ENCODE data around the gene PRCC. TPM values are rescaled to one million over a fixed set of nuclear protein-coding genes. Genes with fewer than 3 reads are reported as not detected.

PRCC gene
- total and polyA plus RNA-seq, 2 of the 8 experiments (the other 6 are each of a cell fraction or from before 2014, with no cell fraction given), result 95.2 to 115 TPM

- Histone ChIP-seq H3K14ac (ENCODE audit: insufficient read length) (no peak overlapping the region), H3K4ac (replicated peaks; ENCODE audit: insufficient read length, low read depth, low read length) (no peak overlapping the region), H3K23ac (ENCODE audit: insufficient read length) (no peak overlapping the region), H2BK5ac (ENCODE audit: low read depth, low read length) (no peak overlapping the region), H4K20me1 (replicated peaks in 1 of 2; ENCODE audit: control insufficient read depth in 1 of 2, insufficient read depth in 2 of 2, low read length in 2 of 2) (peaks cover 22 to 34% of the 10 kb centered on the region in 2 experiments), H3K9ac (replicated peaks in 1 of 4; ENCODE audit: extremely low read depth in 1 of 4, low read depth in 3 of 4, low read length in 3 of 4) (no peak overlapping the region), H3K27ac (ENCODE audit: low read depth, low read length) (no peak overlapping the region), H3K4me3 (ENCODE audit: extremely low read depth in 1 of 4, insufficient read depth in 2 of 4, low read depth in 3 of 4, low read length in 4 of 4) (peak overlapping the region in 3 of 4 experiments; percentile 24 to 92 (median 43); a peak in 6 of 8 replicates), H3K23me2 (ENCODE audit: low read depth, low read length) (peaks cover 8% of the 10 kb centered on the region), H2BK12ac (ENCODE audit: low read depth, low read length) (no peak overlapping the region), H3K9me3 (ENCODE audit: insufficient read depth in 2 of 2, low read depth in 1 of 2, low read length in 1 of 2) (no peaks in the 10 kb centered on the region), H3K4me2 (ENCODE audit: insufficient read depth in 1 of 2, low read depth in 2 of 2, low read length in 2 of 2) (peak overlapping the region; percentile 65 to 97), H3K79me1 (ENCODE audit: low read depth, low read length) (peaks cover 6% of the 10 kb centered on the region), H2AK5ac (ENCODE audit: low read depth, low read length) (no peak overlapping the region), H2AFZ (ENCODE audit: low read length) (no peak overlapping the region), H3K27me3 (replicated peaks in 1 of 4; ENCODE audit: control insufficient read depth in 3 of 4, extremely low read depth in 1 of 4, insufficient read depth in 3 of 4, low read length in 3 of 4) (no peaks in the 10 kb centered on the region), H2BK120ac (replicated peaks; ENCODE audit: low read depth, low read length) (no peak overlapping the region), H4K91ac (replicated peaks; ENCODE audit: insufficient read length, low read length) (no peak overlapping the region), H3K36me3 (ENCODE audit: control insufficient read depth in 2 of 4, insufficient read depth in 4 of 4, low read length in 3 of 4) (peaks cover 16 to 31% (median 30%) of the 10 kb centered on the region in 4 experiments), H3K18ac (ENCODE audit: extremely low read depth, low read length) (no peak overlapping the region), H3K4me1 (replicated peaks in 1 of 4; ENCODE audit: control insufficient read depth in 3 of 4, insufficient read depth in 4 of 4, low read length in 3 of 4) (peaks cover 0 to 23% (median 18%) of the 10 kb centered on the region in 4 experiments; a peak in 6 of 7 replicates), H4K5ac (ENCODE audit: insufficient read length, low read depth, low read length) (no peak overlapping the region), H4K8ac (ENCODE audit: extremely low read depth, insufficient read depth, low read length) (peak overlapping the region; percentile 53; the same call in 1 of the 2 replicates), H2BK20ac (ENCODE audit: low read length) (no peak overlapping the region), H3K79me2 (ENCODE audit: control insufficient read depth in 1 of 2, insufficient read depth in 2 of 2, low read length in 2 of 2) (peaks cover 22 to 75% of the 10 kb centered on the region in 2 experiments), H3K56ac (replicated peaks; ENCODE audit: insufficient read length, low read depth, low read length) (no peak overlapping the region), H2BK15ac (ENCODE audit: low read length) (no peak overlapping the region)
- no peak for FAIRE-seq
- CTCF ChIA-PET (ENCODE audit: partially characterized antibody), result interaction anchor here (0.6 to 65.2 kb wide), 60 partner anchors 10 to 226 kb away, joined by 3 to 4284 read pairs (median 7); partner anchors contain the start of genes CRABP2, GPATCH4, HAPLN2 and HDGF
- 26% methylated on average over 18 of the region's 18 CpGs; no CpG with 5 or more reads in 1 of the 2 experiments for WGBS, 2 experiments (ENCODE audit: extremely low coverage in 1 of 2, insufficient coverage in 1 of 2, insufficient read length in 1 of 2, insufficient replicate concordance in 2 of 2, low coverage in 1 of 2, low lambda C conversion rate in 2 of 2, missing lambda C conversion rate in 1 of 2)
- POLR2A ChIA-PET (ENCODE audit: partially characterized antibody), result interaction anchor here (0.7 to 13.3 kb wide), 16 partner anchors 9 to 198 kb away, joined by 3 to 214 read pairs (median 11); partner anchors contain the start of genes CRABP2, HDGF, MRPL24 and NES
- DNase-seq (ENCODE audit: low read depth in 1 of 2, low spot score in 2 of 2), result peak in 1 of 2 experiments; percentile 88
- TF ChIP-seq MAX (IDR thresholded peaks at IDR 0.05) (peak; percentile 60; the same call in 1 of the 2 replicates), RBBP5 (IDR thresholded peaks at IDR 0.05; ENCODE audit: borderline replicate concordance, low read depth, low read length) (0 out of 2 replicates have a peak, but pooled peaks have one; percentile 54), CREB1 (IDR thresholded peaks at IDR 0.05) (peak; percentile 45; the same call in 1 of the 2 replicates), RAD21 (IDR thresholded peaks at IDR 0.05 in 1 of 2, conservative IDR thresholded peaks at IDR 0.05 in 1 of 2; ENCODE audit: low read depth in 2 of 2, low read length in 2 of 2) (peak; percentile 96 to 98), CTCF (IDR thresholded peaks at IDR 0.05; ENCODE audit: control extremely low read depth in 1 of 3, insufficient read depth in 1 of 3, low read depth in 1 of 3, low read length in 3 of 3) (peak; percentile 97 to 99 (median 98)), TAF7 (optimal IDR thresholded peaks at IDR 0.05; ENCODE audit: borderline replicate concordance, low read depth, low read length) (no peak), SAP30 (IDR thresholded peaks at IDR 0.05; ENCODE audit: insufficient read depth, insufficient replicate concordance, low read length) (peak; percentile 81), HDAC6 (IDR thresholded peaks at IDR 0.05; ENCODE audit: low read depth, low read length) (no peak)
These were observed 41.6 kb upstream of the PRCC start for GRCh38 chr1:156725683-156726280.
